HepG2 (cell line): ENCODE measurements around the gene GRB10. TPM values are rescaled to one million over a fixed set of nuclear protein-coding genes. Genes with fewer than 3 reads are reported as not detected.

Experiments used
- ATAC-seq: fragments of 200-7000 bp; cut with Tn5 transposase; 3 replicates; pipeline ENCODE4 v1.9.1; 2020; ENCODE audit warnings: mild to moderate bottlenecking, moderate library complexity
- BruUV-seq: library from RNA; stranded (reverse); fragments of 400-500 nt; replicated peaks from 2 replicates; lab custom pipeline; 2021; lab: Mats Ljungman, UMichigan
- CTCF ChIA-PET: fragments of 300-600 bp; formaldehyde crosslinking; extraction: SDS; loops from one replicate; lab custom pipeline; 2021; ENCODE audit warnings: low total read pairs, inconsistent platforms, low intra/inter-chr PET ratio; lab: Yijun Ruan, JAX
- POLR2A ChIA-PET: fragments of 350-600 bp; sonication (Branson Sonifier 250); formaldehyde crosslinking; loops from one replicate; lab custom pipeline; 2020; ENCODE audit warnings: antibody characterized with exemption, inconsistent platforms; lab: Yijun Ruan, JAX
- DNase-seq: peaks from one replicate; pipeline ENCODE4 v3.0.0-alpha.2; 2015; ENCODE audit warnings: low spot score
- FAIRE-seq: peaks from 3 replicates; lab custom pipeline; 2011; peaks lifted over from hg19 to GRCh38; lab: Jason Lieb, UNC
- H2AFZ ChIP-seq: one replicate; pipeline ENCODE4 v1.6.1; 2011; ENCODE audit warnings: low read length, inconsistent platforms
- H3K27ac ChIP-seq: fragments of 300-600 bp; 3 replicates; pipeline ENCODE4 v1.8.0; 2011; ENCODE audit warnings: mixed run types, mild to moderate bottlenecking, mixed read lengths, low read length, inconsistent platforms; ENCODE audit not compliant: insufficient read depth; ENCODE audit errors: extremely low read length
- H3K27me3 ChIP-seq, 2 experiments: fragments of 200-600 bp in 1 of 2; 2 replicates in 1 of 2; 3 replicates in 1 of 2; pipeline versions ENCODE4 v1.6.0 to v1.8.0; 2011; ENCODE audit warnings: low read length in 2 of 2, mild to moderate bottlenecking in 2 of 2, moderate library complexity in 2 of 2, inconsistent platforms in 1 of 2; ENCODE audit not compliant: insufficient read depth in 2 of 2, control insufficient read depth in 1 of 2
- H3K36me3 ChIP-seq, 2 experiments: fragments of 200-600 bp in 1 of 2; replicated peaks in 1 of 2; 2 replicates in 1 of 2; 3 replicates in 1 of 2; pipeline versions ENCODE4 v1.5.1 to v1.8.0; 2011; ENCODE audit warnings: low read length in 2 of 2, inconsistent platforms in 1 of 2; ENCODE audit not compliant: insufficient read depth in 2 of 2, control insufficient read depth in 1 of 2
- H3K4me1 ChIP-seq: 2 replicates; pipeline ENCODE4 v1.5.1; 2012; ENCODE audit warnings: low read length, inconsistent platforms; ENCODE audit not compliant: insufficient read depth
- H3K4me2 ChIP-seq: 2 replicates; pipeline ENCODE4 v1.6.0; 2011; ENCODE audit warnings: low read depth, low read length, inconsistent platforms
- H3K4me3 ChIP-seq, 3 experiments: fragments of 200-600 bp in 1 of 3; sonication (generic), shearing (Covaris generic) in 1 of 3; replicated peaks in 1 of 3; 2 replicates each; pipeline ENCODE4 v1.5.1; 2011 to 2016; ENCODE audit warnings: low read length in 3 of 3, inconsistent platforms in 2 of 3, low read depth in 2 of 3, mild to moderate bottlenecking in 2 of 3, control low read depth in 1 of 3, mixed read lengths in 1 of 3; ENCODE audit not compliant: insufficient read depth in 1 of 3
- H3K79me2 ChIP-seq: one replicate; pipeline ENCODE4 v1.6.1; 2011; ENCODE audit warnings: low read length, inconsistent platforms; ENCODE audit not compliant: insufficient read depth
- H3K9ac ChIP-seq: 2 replicates; pipeline ENCODE4 v1.6.0; 2011; ENCODE audit warnings: mild to moderate bottlenecking, low read depth, low read length, inconsistent platforms; ENCODE audit not compliant: insufficient read depth
- H3K9me3 ChIP-seq: 2 replicates; pipeline ENCODE4 v1.5.1; 2012; ENCODE audit warnings: mild to moderate bottlenecking, low read length
- H4K20me1 ChIP-seq: 2 replicates; pipeline ENCODE4 v1.6.0; 2011; ENCODE audit warnings: inconsistent platforms, mild to moderate bottlenecking, low read length, moderate library complexity; ENCODE audit not compliant: insufficient read depth
- GRHL1 ChIP-seq: sonication (generic); formaldehyde crosslinking; conservative IDR thresholded peaks from 2 replicates; pipeline ENCODE4 v1.8.0; 2022; ENCODE audit warnings: missing genetic modification reagents
- HOXA9 ChIP-seq: sonication (generic); formaldehyde crosslinking; IDR thresholded peaks from 2 replicates; pipeline ENCODE4 v1.8.1; 2022; ENCODE audit warnings: missing genetic modification reagents, mild to moderate bottlenecking, moderate library complexity, borderline replicate concordance
- MAFK ChIP-seq, 2 experiments: IDR thresholded peaks in 1 of 2; conservative IDR thresholded peaks in 1 of 2; 2 replicates each; pipeline ENCODE4 v1.6.1; 2011; ENCODE audit warnings: improper control_type of control experiment in 2 of 2, low read length in 2 of 2
- PHF5A ChIP-seq: IDR thresholded peaks from one replicate; pipeline ENCODE4 v1.6.1; 2018; ENCODE audit warnings: low read depth, missing genetic modification reagents; ENCODE audit not compliant: unreplicated experiment
- SNAPC5 ChIP-seq: sonication (generic); formaldehyde crosslinking; IDR thresholded peaks from 2 replicates; pipeline ENCODE4 v1.8.1; 2023; ENCODE audit warnings: mild to moderate bottlenecking, missing genetic modification reagents, borderline replicate concordance
- WGBS: methylation state at CpG from one replicate; pipeline ENCODE4 v1.1.6; 2017; ENCODE audit warnings: low lambda C conversion rate; 5-methylcytosine and 5-hydroxymethylcytosine counted together
- in situ Hi-C: cut with HindIII; loops from 2 replicates; pipeline ENCODE4 v1.10.0; 2017; ENCODE audit warnings: low pct_unique_long_range_greater_than_20kb; ENCODE audit not compliant: extremely low pct_ligation_motif_present
- intact Hi-C: fragments of 100-400 bp; cut with micrococcal nuclease; formaldehyde crosslinking; loops from one replicate; pipeline ENCODE4 v1.10.0; 2022; ENCODE audit not compliant: unreplicated experiment
- polyA plus RNA-seq, 8 experiments: library from polyadenylated mRNA; depleted of rRNA in 3 of 8; stranded (reverse) in 7 of 8; unstranded in 1 of 8; fragments of >200 nt; fragmentation: Illumina TruSeq in 4 of 8; extraction: Trizol in 4 of 8; gene quantifications; 2 replicates each; pipeline versions ENCODE4 v1.2.1 to v1.2.3, GENCODE V29; 2011 to 2016; ENCODE audit warnings: low read depth in 4 of 8, missing spikeins in 1 of 8, mixed read lengths in 1 of 8; ENCODE audit not compliant: insufficient read depth in 1 of 8
- total RNA-seq, 5 experiments: library from RNA; depleted of rRNA; stranded (reverse); fragments of >200 nt; fragmentation: Illumina TruSeq; extraction: Trizol; gene quantifications; 2 replicates each; pipeline ENCODE4 v1.2.3, GENCODE V29; 2016; ENCODE audit warnings: low read depth in 1 of 5

GRB10 gene
- total and polyA plus RNA-seq, 2 of the 13 experiments (the other 11 are each of a cell fraction or from before 2014, with no cell fraction given) = 4.0 to 6.8 TPM

- TF ChIP-seq PHF5A (CRISPR knock-in tag) = no peak
Observed at GRCh38 chr7:50684011-50684712, 98.5 kb downstream of the GRB10 start (continued).

- intact Hi-C loops = no loop called here
- Histone ChIP-seq H3K4me1 (peaks cover 25% of the 10 kb centered on the region), H3K9ac (no peak overlapping the region), H3K79me2 (no peaks in the 10 kb centered on the region), H2AFZ (no peak overlapping the region), H3K27me3 (no peaks in the 10 kb centered on the region), H4K20me1 (no peaks in the 10 kb centered on the region), H3K36me3 (no peaks in the 10 kb centered on the region), H3K4me2 (no peak overlapping the region), H3K4me3 (no peak overlapping the region), H3K27ac (no peak overlapping the region), H3K9me3 (no peaks in the 10 kb centered on the region)
- WGBS = 91% methylated on average over 1 of the region's 1 CpG
- FAIRE-seq = no peak
- ChIA-PET CTCF (no interaction called here), POLR2A (no interaction called here)
- TF ChIP-seq SNAPC5 (no peak), HOXA9 (CRISPR knock-in tag) (no peak), GRHL1 (CRISPR knock-in tag) (no peak), MAFK (conservative IDR thresholded peaks at IDR 0.05 in 1 of 2, IDR thresholded peaks at IDR 0.05 in 1 of 2; ENCODE audit: low read length in 2 of 2) (peak in 1 of 2 experiments; percentile 60; a peak in 2 of 4 replicates)
- in situ Hi-C loops = loop anchor here (25.0 kb wide), 1 partner anchor 545 kb away; no protein-coding TSS in a partner anchor
- DNase-seq = no peak
- no peak for ATAC-seq
- no TSS peak for BruUV-seq
Observed at GRCh38 chr7:50682573-50682972, 100.1 kb downstream of the GRB10 start.
